Stimulated activated CD4-positive, alpha-beta T cell treated with anti-CD3 and anti-CD28 coated beads, Interleukin-2, amount 100 ng/mL, for 4 hours (primary cell): Measurements from ENCODE around the gene DGKD.
"Not testable (repeated sequence)": the region's sequence is repeated elsewhere in the genome, so short reads cannot be mapped to it uniquely, and the experiment has no call there.

Source experiments
- DNase-seq: peaks from one replicate; pipeline ENCODE4 v3.0.0-alpha.2; 2020; ENCODE audit warnings: low read depth

Gene DGKD

GRCh38 chr2:233353769-233354499 lies at the start of gene DGKD:
DGKD (plus strand) TSS chr2:233354494; CDS start chr2:233354519, 25 bp downstream.
- DNase-seq = peak; percentile 69

GRCh38 chr2:233307565-233307964 lies 46.7 kb upstream of the DGKD start, which contains the start of gene SAG:
SAG (plus strand) TSS chr2:233307816; CDS start chr2:233309190, 1,374 bp downstream.
- DNase-seq = no peak

GRCh38 chr2:233311241-233311926 lies 42.9 kb upstream of the DGKD start:
- DNase-seq = no peak

GRCh38 chr2:233312874-233313273 lies 41.4 kb upstream of the DGKD start:
- DNase-seq = no peak

GRCh38 chr2:233314180-233314925 lies 39.9 kb upstream of the DGKD start:
- no peak for DNase-seq

GRCh38 chr2:233317196-233317943 lies 36.9 kb upstream of the DGKD start:
- no peak for DNase-seq

GRCh38 chr2:233319256-233319655 lies 35.0 kb upstream of the DGKD start:
- no peak for DNase-seq

GRCh38 chr2:233320470-233320869 lies 33.8 kb upstream of the DGKD start:
- no peak for DNase-seq

GRCh38 chr2:233321166-233321565 lies 33.1 kb upstream of the DGKD start:
- no peak for DNase-seq

GRCh38 chr2:233323851-233324250 lies 30.4 kb upstream of the DGKD start:
- no peak for DNase-seq

- DNase-seq = no peak
These were observed 29.0 kb upstream of the DGKD start for GRCh38 chr2:233325256-233325655.

GRCh38 chr2:233325814-233326213 lies 28.5 kb upstream of the DGKD start:
- no peak for DNase-seq

GRCh38 chr2:233326500-233326899 lies 27.8 kb upstream of the DGKD start:
- no peak for DNase-seq

- no peak for DNase-seq
These were observed 25.4 kb upstream of the DGKD start for GRCh38 chr2:233328922-233329321.

GRCh38 chr2:233329489-233330135 lies 24.7 kb upstream of the DGKD start:
- no peak for DNase-seq

GRCh38 chr2:233331536-233331935 lies 22.8 kb upstream of the DGKD start:
- DNase-seq = peak; percentile 61

GRCh38 chr2:233332125-233332524 lies 22.2 kb upstream of the DGKD start:
- no peak for DNase-seq

- DNase-seq = no peak
These were observed 19.4 kb upstream of the DGKD start for GRCh38 chr2:233334915-233335314.

- not testable (repeated sequence) for DNase-seq
These were observed 18.2 kb upstream of the DGKD start for GRCh38 chr2:233336091-233336490.

- no peak for DNase-seq
These were observed 17.8 kb upstream of the DGKD start for GRCh38 chr2:233336541-233336940.

- DNase-seq = no peak
These were observed 16.2 kb upstream of the DGKD start for GRCh38 chr2:233338046-233338445.
